NB4 (cell line): ENCODE results near the gene KDF1.

Experiments used
- DNase-seq: peaks from one replicate; pipeline ENCODE4 v3.0.0; 2010; ENCODE audit warnings: low read depth
- H3K4me3 ChIP-seq: one replicate; pipeline ENCODE4 v1.5.1; 2011; ENCODE audit warnings: mild to moderate bottlenecking, low read depth, low read length, moderate library complexity
- MAX ChIP-seq: IDR thresholded peaks from 2 replicates; pipeline ENCODE4 v1.6.1; 2011; ENCODE audit warnings: low read depth, low read length
- MYC ChIP-seq: IDR thresholded peaks from 2 replicates; pipeline ENCODE4 v1.6.1; 2011; ENCODE audit warnings: low read depth, low read length
- POLR2A ChIP-seq: IDR thresholded peaks from 2 replicates; pipeline ENCODE4 v1.6.1; 2011; ENCODE audit warnings: mild to moderate bottlenecking; ENCODE audit not compliant: insufficient read length; ENCODE audit errors: extremely low read depth
- TF ChIP-seq, protein P1 (sequence below): IDR thresholded peaks from one replicate; pipeline ENCODE4 v1.5.1; 2012; ENCODE audit warnings: low read depth, low read length

Gene KDF1

GRCh38 chr1:26938004-26938658, 22.1 kb downstream of the KDF1 start:
- H3K4me3 ChIP-seq = no peak overlapping the region
- TF ChIP-seq MYC = no peak
- TF ChIP-seq POLR2A = no peak
- TF ChIP-seq, protein P1, sequence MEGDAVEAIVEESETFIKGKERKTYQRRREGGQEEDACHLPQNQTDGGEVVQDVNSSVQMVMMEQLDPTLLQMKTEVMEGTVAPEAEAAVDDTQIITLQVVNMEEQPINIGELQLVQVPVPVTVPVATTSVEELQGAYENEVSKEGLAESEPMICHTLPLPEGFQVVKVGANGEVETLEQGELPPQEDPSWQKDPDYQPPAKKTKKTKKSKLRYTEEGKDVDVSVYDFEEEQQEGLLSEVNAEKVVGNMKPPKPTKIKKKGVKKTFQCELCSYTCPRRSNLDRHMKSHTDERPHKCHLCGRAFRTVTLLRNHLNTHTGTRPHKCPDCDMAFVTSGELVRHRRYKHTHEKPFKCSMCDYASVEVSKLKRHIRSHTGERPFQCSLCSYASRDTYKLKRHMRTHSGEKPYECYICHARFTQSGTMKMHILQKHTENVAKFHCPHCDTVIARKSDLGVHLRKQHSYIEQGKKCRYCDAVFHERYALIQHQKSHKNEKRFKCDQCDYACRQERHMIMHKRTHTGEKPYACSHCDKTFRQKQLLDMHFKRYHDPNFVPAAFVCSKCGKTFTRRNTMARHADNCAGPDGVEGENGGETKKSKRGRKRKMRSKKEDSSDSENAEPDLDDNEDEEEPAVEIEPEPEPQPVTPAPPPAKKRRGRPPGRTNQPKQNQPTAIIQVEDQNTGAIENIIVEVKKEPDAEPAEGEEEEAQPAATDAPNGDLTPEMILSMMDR = no peak
- DNase-seq = peak; percentile 21

- TF ChIP-seq POLR2A (no peak), MAX (no peak), MYC (no peak)
- TF ChIP-seq, protein P1 = no peak
- DNase-seq = no peak
- H3K4me3 ChIP-seq = no peak overlapping the region
Observed at GRCh38 chr1:26936823-26937222, 23.4 kb downstream of the KDF1 start.

GRCh38 chr1:26932531-26932930, 27.7 kb downstream of the KDF1 start:
- no peak overlapping the region for H3K4me3 ChIP-seq
- peak; percentile 47 for DNase-seq
- TF ChIP-seq MAX (no peak), POLR2A (no peak), MYC (no peak)
- TF ChIP-seq, protein P1 = no peak

GRCh38 chr1:26923711-26924110, 36.6 kb downstream of the KDF1 start:
- TF ChIP-seq, protein P1 = no peak
- TF ChIP-seq POLR2A = no peak
- TF ChIP-seq MYC = no peak
- DNase-seq = no peak
- no peak overlapping the region for H3K4me3 ChIP-seq

DNA sequence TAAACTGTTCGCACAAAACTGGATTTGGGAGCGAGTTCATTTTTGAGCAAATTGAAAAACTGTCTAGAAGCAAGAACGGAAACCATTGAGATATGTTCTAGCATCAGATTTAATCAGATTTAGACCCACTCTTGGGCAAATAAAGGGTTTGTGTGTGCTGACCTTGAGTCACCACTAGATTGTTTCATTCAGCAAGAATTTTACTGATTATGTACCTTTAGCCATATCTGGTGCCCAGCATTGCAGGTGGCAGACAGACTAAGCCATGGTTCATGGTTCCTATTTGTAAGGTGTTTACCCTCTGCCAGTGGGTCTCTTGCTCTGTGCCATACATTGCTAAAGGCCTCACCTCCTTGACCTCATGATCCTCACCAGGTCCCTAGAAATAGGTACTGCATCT, 37.4 kb downstream of the KDF1 start:
- H3K4me3 ChIP-seq = peak overlapping the region; percentile 79
- no peak for TF ChIP-seq POLR2A
- no peak for TF ChIP-seq MYC
- TF ChIP-seq, protein P1 = no peak
- no peak for TF ChIP-seq MAX
- no peak for DNase-seq

DNA sequence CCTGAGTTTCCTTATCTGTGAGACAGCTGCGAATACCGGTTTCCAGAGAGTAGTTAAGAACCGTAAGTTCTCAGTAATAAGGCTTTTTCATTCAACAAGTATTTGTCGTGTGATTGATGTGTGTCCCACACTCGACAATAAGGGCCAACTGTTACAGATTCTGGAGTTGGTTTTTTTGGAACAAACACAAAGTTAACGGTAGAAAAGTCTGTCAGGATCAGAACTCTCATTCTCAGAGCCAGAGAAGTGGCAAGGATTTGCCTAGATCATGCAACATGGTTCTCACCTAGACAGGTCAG, 37.9 kb downstream of the KDF1 start:
- no peak for DNase-seq
- TF ChIP-seq POLR2A (no peak), MYC (no peak; the same call in 1 of the 2 replicates), MAX (no peak)
- TF ChIP-seq, protein P1 = no peak
- peak overlapping the region; percentile 79 for H3K4me3 ChIP-seq
